HL-60/S4 (cell line): Measurements from ENCODE around the gene ILK.

Experiments
- in situ Hi-C: fragments of 300-500 bp; cut with MboI; formaldehyde crosslinking; loops from 2 replicates; pipeline ENCODE4 v1.14.3; 2022; ENCODE audit warnings: low sequenced_read_pairs

ILK gene

DNA sequence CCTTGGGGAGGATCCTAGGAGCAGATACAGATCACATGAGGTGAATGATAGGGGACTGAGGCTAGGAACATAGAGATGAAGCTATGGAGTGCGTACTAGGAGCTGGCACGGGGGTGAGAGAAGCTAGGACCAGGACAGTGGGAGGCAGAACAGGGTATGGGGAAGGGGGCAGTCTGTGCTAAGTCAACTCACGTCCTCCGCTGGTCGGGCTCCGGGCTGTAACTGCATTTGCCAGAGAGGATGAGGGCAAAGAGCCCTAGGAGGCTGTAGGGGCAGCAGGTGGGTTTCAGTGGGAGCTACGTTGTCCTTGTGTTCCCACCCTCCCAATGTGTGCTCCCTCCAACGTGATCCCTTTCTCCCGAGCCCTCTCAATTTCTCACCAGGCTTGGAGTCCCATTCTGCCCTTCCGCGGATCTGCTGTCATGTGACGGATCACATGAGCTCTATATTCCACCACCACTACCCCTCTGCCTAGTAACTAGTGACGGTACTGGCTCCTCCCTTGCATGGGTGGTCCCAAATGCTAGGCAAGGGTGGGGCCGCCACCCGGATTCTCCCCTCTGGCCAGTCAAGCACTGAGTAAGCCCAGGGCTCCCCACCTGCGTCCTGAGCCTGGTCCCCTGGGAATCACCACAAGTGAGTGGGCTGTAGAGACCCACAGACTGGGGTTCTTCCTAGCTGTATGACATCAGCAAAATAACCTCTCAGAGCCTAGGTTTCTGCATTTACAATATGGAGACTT lies 15.6 kb downstream of the ILK start, which contains the start of gene TPP1:
Gene TPP1 (minus strand): TSS at position 419 of the 742 bp plus-strand sequence. CDS start 22 bp downstream, at position 397.
- in situ Hi-C loops, result loop anchor here (10.0 kb wide), 1 partner anchor 56 kb away; no protein-coding TSS in a partner anchor

DNA sequence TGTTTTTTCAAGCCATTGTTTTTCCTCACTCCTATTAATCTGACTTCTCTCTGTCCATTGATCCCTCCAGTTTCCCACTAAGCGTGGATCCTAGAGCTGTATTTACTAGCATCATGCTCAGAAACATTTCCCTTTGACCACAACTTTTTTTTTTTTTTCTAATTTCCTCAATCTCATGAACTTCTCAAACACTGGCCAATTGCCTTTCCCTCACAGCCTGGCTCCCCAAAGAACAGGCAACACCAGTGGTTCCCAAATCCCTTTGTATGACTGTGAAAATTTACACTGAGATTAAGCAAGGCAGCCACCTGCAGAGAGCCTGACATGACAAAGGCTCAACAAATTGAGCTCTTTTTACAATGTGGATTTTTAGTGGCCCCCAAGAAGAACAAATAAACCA lies 17.1 kb downstream of the ILK start:
- in situ Hi-C loops, result no loop called here

DNA sequence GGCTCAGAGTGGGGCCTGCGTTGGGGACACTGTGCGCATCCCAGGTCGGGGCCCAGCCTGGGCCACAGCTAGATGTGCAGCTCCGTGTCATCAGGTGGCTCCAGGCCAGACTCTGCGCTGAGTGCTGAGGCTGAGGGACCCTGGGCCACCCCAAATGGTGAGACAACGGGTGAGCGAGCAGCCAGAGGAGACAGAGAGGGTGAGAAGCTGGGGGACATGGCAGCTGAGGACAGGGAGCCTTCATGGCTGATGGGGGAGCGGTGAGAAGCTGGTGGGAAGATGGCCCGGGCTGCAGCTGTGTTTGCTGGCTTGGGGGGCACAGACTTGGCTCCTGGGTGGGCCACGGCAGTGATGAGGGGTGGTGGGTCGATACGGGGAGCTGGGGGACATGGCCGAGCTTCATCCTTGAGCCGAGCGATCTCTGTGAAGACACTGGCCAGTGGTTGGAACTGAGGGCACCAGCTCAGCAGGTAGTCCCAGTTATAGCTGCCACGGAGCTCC lies 18.2 kb downstream of the ILK start:
- in situ Hi-C loops, result no loop called here

DNA sequence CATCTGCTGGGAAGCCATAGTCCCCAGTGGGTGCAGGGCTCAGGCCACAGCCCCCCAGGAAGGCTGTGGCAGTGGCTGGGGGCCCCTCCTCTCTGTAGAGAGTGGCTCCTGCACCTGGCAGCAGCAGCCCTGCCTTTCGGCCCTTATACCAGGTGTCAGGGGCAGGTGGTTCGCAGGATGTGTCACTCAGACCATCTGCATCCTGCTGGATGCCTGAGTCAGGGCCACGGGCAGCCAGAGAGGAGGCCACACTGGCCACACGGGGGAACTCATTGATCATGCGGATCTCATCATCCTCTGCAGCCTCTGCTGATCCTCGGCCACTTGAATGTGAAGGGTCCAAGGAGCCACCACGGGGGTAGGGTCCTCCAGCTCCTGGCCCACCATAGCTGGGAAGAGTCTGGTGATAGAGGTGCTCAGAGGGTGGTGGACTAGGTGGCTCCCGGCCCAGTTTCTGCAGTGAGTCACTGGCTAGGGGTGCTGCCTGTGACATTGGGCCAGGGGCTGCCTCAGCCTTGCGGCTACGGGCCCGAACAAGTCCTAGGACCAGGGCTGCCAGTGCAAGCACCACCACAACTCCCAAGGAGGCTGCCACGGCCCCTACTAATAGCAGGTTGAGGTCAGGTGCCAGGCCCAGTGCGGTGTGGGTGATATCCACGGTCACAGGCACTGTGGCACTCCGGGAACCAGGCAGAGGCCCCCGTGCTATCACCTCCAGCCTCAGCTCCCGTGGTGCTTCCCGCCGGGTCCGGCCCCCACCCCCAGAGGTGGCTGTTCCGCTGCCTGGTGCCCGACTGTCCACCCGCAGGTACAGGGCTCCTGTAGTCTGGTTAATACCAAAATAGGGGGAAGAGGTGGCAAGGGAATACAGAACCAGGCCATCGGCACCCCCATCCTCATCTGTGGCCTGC lies 18.9 kb downstream of the ILK start:
- in situ Hi-C loops, result no loop called here

DNA sequence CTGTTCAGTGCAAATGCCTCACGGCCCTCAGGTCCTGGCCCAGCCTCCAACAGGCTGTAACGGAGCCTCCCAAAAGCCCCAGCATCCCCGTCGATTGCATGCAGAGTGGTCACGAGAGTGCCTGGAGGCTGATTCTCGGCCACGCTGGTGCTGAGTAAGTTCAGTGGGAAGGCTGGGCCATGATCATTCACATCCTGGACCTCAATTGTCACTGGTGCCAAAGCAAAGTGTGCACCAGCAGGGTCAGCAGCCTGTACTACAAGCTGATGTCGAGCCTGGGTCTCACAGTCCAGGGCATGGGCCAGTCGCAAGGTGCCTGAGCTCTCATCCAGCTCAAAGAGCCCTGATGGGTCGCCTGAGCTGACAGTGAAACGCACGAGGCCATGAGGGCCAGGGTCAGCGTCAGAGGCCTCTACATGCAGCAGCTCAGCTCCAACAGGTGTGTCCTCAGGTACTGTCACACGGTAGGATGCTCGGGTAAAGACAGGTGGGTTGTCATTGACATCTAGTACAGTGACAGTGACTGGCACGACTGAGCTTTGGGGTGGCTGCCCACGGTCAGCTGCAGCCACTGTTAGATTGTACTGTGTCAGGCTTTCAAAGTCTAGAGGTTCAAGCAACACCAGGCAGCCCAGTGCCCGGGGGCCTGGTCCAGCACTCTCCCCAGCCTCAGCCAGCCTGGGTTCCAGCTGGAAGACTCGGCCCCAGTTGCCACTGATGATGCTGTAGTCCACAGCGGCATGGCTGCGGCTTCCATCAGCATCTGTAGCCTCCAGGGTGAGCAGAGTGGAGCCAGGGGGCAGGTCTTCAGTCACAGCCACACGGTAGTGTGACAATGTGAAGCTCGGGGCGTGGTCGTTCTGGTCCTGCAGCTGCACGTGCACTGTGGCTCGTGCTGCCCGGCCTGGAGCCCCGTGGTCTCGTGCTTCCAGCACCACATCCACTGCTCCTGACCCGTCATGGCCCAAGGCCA lies 20.1 kb downstream of the ILK start:
- in situ Hi-C loops, result no loop called here

DNA sequence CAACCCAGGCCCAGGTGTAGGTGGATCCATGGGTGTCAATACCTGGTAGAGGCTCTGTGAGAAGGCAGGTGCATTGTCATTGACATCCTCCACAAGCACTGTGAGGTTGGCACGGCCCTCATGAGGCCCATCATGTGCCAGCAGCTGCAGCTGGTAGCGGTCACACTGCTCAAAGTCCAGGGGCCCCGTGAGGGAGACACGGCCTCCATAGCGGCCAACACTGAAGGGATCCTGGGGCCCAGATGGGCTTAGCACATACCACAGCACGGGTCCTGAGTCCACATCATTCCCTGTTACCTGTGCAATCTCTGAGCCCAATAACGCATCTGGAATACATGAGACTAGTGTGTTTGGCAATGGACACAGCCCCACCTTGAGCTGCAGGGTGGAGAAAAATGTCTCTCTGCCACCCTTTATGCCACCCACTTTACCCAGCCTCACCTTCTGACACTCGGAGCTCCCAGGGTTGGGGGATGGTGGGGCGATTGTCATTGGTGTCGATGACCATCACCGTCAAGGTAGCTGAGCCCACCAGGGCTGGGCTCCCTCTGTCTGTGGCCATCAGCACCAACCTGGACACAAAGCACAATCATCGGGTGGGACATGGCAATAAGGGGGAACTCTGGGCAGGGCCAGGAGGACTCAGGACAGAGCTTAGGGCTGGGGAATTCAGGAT lies 21.7 kb downstream of the ILK start:
- in situ Hi-C loops, result no loop called here

DNA sequence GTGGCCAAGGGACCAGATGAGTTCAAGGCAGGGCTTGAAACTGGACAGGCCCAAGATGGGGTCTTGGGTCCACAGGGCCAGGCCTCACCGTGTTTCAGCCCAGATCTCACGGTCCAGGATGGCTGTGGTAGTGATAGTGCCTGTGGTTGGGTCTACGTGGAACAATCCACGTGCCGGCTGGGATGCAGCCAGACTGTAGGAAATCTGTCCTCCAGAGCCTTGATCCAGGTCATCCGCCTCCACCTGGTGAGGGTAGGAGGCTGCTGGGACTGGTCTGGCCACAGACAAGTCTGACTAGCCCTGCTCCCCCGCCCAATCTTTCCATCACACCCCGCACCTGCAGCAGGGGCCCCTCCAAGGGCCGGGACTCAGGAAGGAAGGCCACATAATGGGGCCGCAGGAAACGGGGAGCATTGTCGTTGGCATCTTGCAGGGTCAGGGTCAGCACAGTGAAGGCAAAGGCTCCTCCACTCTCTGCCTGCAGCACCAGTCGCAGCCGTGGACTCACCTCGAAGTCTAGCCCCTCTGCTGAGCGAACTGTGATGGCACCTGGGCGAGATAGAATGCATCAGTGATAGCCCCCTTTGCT lies 22.4 kb downstream of the ILK start:
- in situ Hi-C loops, result no loop called here

DNA sequence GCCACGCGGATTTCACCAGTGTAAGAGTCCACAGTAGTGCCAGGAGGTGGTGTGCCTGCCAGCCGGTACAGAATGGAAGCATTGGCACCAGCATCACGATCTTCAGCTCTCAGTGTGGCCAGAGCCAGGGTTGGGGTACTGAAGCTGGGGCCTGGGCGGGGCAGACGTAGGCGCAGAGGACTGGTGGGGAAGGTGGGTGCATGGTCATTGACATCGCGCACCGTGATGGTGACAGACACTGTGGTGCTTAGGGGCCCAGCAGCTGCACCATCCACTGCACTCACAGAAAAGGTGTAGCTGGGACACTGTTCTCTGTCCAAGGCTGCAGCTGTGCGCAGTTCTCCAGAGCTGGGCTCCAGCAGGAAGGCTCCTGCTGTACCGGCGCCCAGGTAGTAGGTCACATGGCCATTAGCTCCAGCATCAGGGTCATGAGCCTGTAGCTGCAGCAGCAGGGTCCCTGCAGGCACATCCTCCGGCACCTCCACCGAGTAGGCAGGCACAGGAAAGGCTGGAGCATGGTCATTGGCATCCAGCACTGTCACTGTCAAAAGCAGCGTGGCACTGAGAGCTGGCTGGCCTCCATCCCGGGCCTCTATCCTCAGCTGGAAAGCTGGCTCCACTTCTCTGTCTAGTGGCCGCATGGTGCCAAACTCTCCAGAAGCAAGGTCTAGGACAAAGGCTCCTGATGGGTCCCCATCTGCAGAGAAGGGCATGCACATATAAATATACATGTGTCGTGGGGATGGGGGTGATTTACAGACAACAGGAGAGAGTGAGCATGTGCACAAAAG lies 23.6 kb downstream of the ILK start:
- in situ Hi-C loops, result no loop called here

DNA sequence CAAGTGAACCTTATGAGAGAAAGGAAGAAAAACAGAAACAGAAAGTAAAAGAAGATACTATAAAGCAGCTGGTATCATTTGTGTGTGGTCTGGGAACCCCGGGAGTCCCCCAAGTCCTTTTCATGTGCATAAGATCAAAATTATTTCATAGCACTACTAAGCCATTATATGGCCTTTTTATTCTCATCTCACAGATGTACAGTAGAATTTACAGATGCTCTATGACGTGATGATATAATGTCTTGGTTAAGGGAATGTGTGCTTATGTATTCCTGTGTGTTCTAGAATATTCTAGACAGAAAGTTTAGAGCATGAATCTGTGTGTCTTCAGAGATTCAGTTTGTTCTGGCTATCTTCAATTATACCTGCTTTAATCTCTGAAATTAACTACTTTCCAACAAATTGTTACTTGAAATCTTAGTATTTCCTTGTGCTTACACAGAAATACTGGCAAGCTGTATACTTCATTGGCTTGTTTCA lies 24.2 kb downstream of the ILK start:
- in situ Hi-C loops, result no loop called here

DNA sequence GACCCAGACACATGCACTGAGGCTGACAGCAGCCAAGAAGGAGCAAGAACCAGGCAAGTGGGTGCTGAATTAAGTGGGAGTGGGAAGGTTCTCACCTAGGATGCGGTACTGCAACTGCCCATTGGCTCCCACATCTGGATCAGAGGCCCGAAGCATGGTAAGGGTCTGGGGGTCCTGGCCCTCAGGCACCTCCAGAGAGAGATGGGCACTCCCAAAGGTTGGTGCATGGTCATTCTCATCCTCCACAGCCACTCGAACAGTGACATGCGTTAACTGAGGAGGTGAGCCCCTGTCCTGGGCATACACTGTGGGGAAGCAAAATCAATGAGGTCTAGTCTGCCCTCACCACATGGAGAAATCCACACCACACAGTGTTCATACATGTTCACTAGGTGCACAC lies 25.0 kb downstream of the ILK start:
- in situ Hi-C loops, result no loop called here

DNA sequence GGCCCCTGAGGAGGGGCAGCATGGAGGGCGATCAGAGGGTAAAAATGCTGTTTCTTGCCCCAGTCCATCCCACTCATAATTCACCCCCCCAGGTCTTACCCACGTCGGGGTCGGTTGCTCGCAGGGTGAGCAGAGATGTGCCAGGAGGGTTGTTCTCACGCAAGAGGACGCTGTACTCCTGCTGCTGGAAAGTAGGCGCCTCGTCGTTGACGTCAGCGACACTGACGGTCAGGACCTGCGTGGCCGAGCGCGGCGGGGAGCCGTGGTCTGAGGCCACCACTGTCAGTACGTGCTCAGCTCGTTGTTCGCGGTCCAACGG lies 26.0 kb downstream of the ILK start:
- in situ Hi-C loops, result no loop called here

DNA sequence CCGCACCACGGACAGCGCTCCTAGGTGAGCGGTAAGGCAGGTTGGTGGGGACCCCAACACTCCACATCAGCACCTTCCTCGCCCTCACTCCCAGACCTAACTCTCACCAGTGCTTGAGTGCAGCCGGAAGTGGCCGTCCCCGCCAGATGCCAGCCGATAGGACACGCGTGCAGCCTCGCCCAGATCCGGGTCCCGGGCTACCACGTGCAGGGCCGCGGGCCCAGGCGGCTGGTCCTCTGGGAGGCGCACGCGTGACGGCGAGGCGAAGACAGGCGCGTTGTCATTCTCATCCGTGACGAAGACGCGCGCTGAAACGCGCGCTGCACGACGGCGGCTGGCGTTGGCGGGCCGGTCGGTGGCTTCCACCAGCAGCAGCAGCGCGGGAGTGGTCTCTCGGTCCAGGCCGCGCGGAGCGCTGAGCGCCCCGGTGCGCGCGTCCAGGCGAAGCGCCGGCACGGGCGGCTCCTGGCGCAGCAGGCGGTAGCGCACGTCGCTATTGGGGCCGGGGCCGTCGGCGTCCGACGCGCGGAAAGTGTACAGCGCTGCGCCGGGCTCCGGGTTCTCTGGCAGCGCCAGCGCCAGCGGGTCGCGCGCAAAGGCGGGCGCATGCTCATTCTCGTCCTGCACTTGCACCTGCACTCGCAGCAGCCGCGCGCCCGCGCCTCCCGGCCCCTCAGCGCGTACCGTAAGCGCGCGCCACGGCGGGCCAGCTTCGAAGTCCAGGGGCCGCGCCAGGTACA lies 26.5 kb downstream of the ILK start:
- in situ Hi-C loops, result no loop called here

DNA sequence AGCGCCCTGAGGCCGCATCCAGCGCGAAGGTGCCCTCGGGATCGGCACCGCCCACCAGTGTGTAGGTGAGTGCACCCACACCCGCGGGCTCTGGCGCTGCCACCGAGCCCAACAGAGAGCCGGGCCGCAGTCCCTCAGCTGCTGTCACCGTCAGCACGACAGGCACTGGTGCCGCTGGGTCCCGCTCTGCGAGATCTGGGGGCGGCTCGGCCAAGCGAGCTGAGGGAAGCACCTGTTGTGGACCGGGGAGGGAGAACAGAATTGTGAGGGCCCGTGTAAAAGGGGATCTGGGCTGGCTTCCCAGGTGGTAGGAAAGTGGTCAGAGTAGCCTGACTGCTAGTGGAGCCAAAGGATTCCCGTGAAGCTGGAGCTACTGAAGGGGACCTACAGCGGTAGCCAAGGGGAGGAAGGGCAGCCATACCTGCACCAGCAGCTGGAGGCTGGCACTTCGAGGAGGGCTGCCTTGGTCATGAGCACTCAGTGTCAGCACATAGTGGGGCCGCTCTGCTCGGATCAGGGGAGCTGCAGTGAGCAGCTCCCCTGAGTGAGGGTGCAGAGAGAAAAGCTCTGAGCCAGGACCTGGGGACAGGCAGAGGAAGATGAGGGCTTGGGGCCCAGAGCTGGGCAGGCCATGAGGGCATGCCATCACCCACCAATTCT lies 27.2 kb downstream of the ILK start:
- in situ Hi-C loops, result no loop called here

DNA sequence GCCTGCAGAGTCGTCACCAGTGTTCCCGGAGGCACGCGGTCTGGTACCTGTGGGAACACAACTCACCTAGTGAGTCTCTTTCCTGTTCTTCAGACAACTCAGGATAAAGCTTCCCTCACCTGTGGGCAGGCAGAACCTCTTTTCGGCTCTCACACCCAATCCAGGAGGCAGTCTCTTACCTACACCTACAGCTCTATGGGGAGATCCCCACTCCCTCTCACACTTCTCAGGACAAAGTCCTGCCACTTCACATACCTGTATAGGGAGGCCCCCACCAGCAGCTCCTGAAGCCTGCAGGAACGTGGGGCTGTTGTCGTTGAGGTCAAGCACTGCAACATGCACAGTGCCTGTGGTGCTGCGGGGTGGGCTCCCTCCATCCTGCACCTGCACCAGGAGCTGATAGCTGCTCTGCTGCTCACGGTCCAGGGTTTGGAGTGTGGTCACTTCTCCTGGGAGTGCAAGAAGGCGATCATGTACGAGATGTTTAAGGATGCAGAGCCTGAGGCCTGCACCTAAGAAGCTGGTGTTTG lies 27.9 kb downstream of the ILK start:
- in situ Hi-C loops, result no loop called here

DNA sequence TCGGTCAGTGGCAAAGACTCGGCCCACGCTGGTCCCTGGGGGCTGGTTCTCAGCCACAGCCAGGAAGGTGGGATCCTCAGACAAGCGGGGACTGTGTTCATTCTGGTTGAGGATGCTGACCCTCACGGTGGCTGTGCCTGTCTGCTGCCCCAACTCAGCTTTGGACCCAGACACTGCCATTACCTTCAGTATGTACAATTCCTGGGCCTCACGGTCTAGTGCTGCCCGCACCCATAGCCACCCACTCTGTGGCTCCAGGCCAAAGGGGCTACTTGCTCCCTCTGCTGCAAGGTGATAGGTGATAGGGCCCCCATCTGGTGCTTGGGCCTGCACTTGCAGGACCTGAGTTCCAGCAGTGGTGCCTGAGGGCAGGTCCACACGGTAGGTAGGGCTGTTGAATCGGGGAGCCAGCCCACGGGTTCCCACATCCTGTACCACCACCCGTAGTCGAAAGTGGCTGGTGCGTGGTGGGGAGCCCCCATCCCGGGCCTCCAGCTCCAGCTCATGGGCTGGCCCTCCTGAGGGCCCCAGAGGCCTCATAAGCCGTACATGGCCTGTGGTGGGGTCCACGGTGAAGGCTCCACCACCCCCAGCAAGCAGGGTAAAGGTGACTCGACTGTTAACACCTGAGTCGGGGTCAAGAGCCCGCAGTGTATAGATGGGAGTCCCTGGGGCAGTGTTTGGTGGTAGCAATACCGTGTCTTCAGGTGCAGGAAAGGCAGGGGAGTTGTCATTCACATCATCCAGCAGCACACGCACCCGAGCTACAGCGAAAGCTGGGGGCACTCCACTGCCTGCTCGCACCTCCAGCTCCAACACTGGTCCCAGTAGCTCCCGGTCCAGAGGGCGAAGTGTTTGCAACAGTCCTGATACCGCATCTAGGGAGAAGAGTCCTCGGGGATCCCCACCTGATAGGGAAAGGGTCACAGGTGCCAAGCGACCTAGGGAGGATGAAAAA lies 28.8 kb downstream of the ILK start:
- in situ Hi-C loops, result no loop called here
